ENCODE data around the gene MAGEB1.

MAGEB1 gene

GRCh38 chrX:30246769-30247489 lies at the start of gene MAGEB1:
Gene MAGEB1 (plus strand): TSS chrX:30247146. CDS start chrX:30250494, 3,348 bp downstream.
- DNase-seq (ENCODE audit: low read depth in 2 of 2) = no peak

- no peak for DNase-seq (ENCODE audit: low read depth in 2 of 2)
Measured at GRCh38 chrX:30212172-30212571, 34.8 kb upstream of the MAGEB1 start.

- no peak for DNase-seq (ENCODE audit: low read depth in 2 of 2)
Measured at GRCh38 chrX:30215357-30215843, 31.5 kb upstream of the MAGEB1 start, which contains the start of gene MAGEB2. Gene MAGEB2 (plus strand): TSS chrX:30215563. CDS start chrX:30218581, 3,018 bp downstream.

- no peak for DNase-seq (ENCODE audit: low read depth in 2 of 2)
Measured at GRCh38 chrX:30217465-30217864, 29.5 kb upstream of the MAGEB1 start.

- DNase-seq (ENCODE audit: low read depth in 2 of 2) = no peak
Measured at GRCh38 chrX:30219372-30219771, 27.6 kb upstream of the MAGEB1 start.

- no peak for DNase-seq (ENCODE audit: low read depth in 2 of 2)
Measured at GRCh38 chrX:30220661-30221060, 26.3 kb upstream of the MAGEB1 start.

GRCh38 chrX:30224536-30224935 lies 22.4 kb upstream of the MAGEB1 start:
- DNase-seq (ENCODE audit: low read depth in 2 of 2) = no peak

GRCh38 chrX:30228526-30228925 lies 18.4 kb upstream of the MAGEB1 start:
- DNase-seq (ENCODE audit: low read depth in 2 of 2) = no peak

GRCh38 chrX:30230395-30230794 lies 16.6 kb upstream of the MAGEB1 start, which contains the start of gene MAGEB3:
Gene MAGEB3 (plus strand): TSS chrX:30230657. CDS start chrX:30235925, 5,268 bp downstream.
- no peak for DNase-seq (ENCODE audit: low read depth in 2 of 2)

GRCh38 chrX:30241724-30242415 lies 5.1 kb upstream of the MAGEB1 start, which contains the start of gene MAGEB4:
Gene MAGEB4 (plus strand): TSS chrX:30242000. CDS start chrX:30242136, 136 bp downstream.
- no peak for DNase-seq (ENCODE audit: low read depth in 2 of 2)

GRCh38 chrX:30248854-30249253 lies 1.9 kb downstream of the MAGEB1 start:
- no peak for DNase-seq (ENCODE audit: low read depth in 2 of 2)

- no peak for DNase-seq (ENCODE audit: low read depth in 2 of 2)
Measured at GRCh38 chrX:30253257-30253656, 6.3 kb downstream of the MAGEB1 start.

GRCh38 chrX:30259927-30260326 lies 13.0 kb downstream of the MAGEB1 start:
- DNase-seq (ENCODE audit: low read depth in 2 of 2) = no peak

- DNase-seq (ENCODE audit: low read depth in 2 of 2) = no peak
Measured at GRCh38 chrX:30261012-30261411, 14.1 kb downstream of the MAGEB1 start.

GRCh38 chrX:30262763-30263162 lies 15.8 kb downstream of the MAGEB1 start:
- no peak for DNase-seq (ENCODE audit: low read depth in 2 of 2)

GRCh38 chrX:30270639-30271038 lies 23.7 kb downstream of the MAGEB1 start:
- DNase-seq (ENCODE audit: low read depth in 2 of 2) = no peak

- no peak for DNase-seq (ENCODE audit: low read depth in 2 of 2)
Measured at GRCh38 chrX:30275498-30275897, 28.6 kb downstream of the MAGEB1 start.

- no peak for DNase-seq (ENCODE audit: low read depth in 2 of 2)
Measured at GRCh38 chrX:30278365-30278764, 31.4 kb downstream of the MAGEB1 start.

- no peak for DNase-seq (ENCODE audit: low read depth in 2 of 2)
Measured at GRCh38 chrX:30280428-30280827, 33.5 kb downstream of the MAGEB1 start.

GRCh38 chrX:30282527-30282926 lies 35.6 kb downstream of the MAGEB1 start:
- no peak for DNase-seq (ENCODE audit: low read depth in 2 of 2)

GRCh38 chrX:30283456-30284200 lies 36.7 kb downstream of the MAGEB1 start:
- no peak for DNase-seq (ENCODE audit: low read depth in 2 of 2)
